Measurements from ENCODE around the gene PDLIM4. TPM values are rescaled to one million over a fixed set of nuclear protein-coding genes. Genes with fewer than 3 reads are reported as not detected.

The PDLIM4 gene
- total RNA-seq, 2 donors from 2014 or later: 35.9 to 50.2 TPM

DNA sequence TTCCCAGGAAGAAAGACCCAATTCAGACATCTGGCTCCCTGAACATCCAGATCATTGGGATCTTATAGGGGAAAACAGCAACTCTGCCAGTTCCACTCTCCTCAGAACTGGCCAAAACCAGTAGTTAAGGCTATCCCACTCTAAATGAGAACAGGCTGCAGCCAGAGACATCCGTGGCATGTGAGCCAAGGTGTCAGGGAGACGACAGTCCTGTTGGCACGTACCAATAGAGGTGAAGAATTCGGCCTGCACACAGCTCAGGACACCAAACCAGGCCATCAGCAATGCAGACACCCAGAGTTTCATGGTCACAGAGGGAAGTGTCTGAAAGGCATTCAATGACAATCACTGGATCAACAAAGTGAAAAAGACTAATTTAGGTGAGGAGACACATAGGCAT is 39.2 kb upstream of the PDLIM4 start:
- H3K27me3 ChIP-seq (replicated peaks; ENCODE audit: insufficient read depth): no peaks in the 10 kb centered on the region
- no peaks in the 10 kb centered on the region for H3K9me3 ChIP-seq
- peaks cover 10% of the 10 kb centered on the region for H3K4me1 ChIP-seq (replicated peaks)
- no peak overlapping the region for H3K27ac ChIP-seq
- intact Hi-C loops (cut with DNase I): loop anchor here (5.0 kb wide), 1 partner anchor 39 kb away; the partner anchor contains the start of gene PDLIM4
- H3K4me3 ChIP-seq: no peak overlapping the region
- H3K36me3 ChIP-seq: peaks cover 0 to under 1% of the 10 kb centered on the region in 2 donors
- TF ChIP-seq, protein P1, sequence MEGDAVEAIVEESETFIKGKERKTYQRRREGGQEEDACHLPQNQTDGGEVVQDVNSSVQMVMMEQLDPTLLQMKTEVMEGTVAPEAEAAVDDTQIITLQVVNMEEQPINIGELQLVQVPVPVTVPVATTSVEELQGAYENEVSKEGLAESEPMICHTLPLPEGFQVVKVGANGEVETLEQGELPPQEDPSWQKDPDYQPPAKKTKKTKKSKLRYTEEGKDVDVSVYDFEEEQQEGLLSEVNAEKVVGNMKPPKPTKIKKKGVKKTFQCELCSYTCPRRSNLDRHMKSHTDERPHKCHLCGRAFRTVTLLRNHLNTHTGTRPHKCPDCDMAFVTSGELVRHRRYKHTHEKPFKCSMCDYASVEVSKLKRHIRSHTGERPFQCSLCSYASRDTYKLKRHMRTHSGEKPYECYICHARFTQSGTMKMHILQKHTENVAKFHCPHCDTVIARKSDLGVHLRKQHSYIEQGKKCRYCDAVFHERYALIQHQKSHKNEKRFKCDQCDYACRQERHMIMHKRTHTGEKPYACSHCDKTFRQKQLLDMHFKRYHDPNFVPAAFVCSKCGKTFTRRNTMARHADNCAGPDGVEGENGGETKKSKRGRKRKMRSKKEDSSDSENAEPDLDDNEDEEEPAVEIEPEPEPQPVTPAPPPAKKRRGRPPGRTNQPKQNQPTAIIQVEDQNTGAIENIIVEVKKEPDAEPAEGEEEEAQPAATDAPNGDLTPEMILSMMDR (IDR thresholded peaks at IDR 0.05): no peak
- no peak for TF ChIP-seq POLR2AphosphoS5 (IDR thresholded peaks at IDR 0.05)
- DNase-seq (ENCODE audit: low spot score): no peak
- WGBS: 77% methylated on average over 4 of the region's 4 CpGs

DNA sequence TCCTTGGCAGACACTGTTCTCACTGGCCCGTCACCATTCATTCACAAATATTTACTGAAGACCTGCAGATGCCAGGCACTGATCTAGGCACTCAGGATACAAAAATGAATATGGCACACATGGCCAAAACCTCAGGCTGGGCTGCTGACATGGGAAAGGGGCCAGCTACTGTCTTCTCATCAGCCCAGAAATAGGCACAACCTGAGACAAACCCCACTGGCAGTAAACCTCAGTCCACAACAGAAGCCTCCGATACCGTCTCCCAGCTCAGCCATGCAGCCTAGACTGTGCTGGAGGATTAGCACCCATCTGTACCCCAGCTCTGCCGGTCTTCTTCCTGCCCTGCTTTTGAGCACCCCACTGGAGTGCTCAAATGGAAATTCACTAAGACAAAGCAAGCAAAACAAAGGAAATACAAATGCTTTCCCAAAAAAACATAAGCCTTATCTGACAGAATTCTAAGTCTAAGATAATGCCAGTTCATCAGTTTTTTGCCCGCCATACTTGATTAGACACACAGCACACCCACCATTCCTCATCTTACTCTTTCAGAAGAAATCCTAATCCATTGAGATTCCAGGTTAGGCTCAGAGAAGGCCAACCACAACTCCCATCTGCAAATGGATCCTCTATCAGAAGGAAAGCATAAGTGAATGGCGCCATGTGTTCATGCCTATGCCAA is 38.1 kb upstream of the PDLIM4 start:
- no peak overlapping the region for H3K4me3 ChIP-seq
- H3K4me1 ChIP-seq (replicated peaks): peaks cover 10% of the 10 kb centered on the region
- intact Hi-C loops (cut with DNase I): loop anchor here (5.0 kb wide), 1 partner anchor 38 kb away; the partner anchor contains the start of gene PDLIM4
- H3K36me3 ChIP-seq: no peaks in the 10 kb centered on the region
- no peak overlapping the region for H3K27ac ChIP-seq
- peak; percentile 28 for DNase-seq (ENCODE audit: low spot score)
- TF ChIP-seq, protein P1 (IDR thresholded peaks at IDR 0.05): no peak
- no peak for TF ChIP-seq POLR2AphosphoS5 (IDR thresholded peaks at IDR 0.05)
- no peak for TF ChIP-seq POLR2A (IDR thresholded peaks at IDR 0.05)
- H3K9me3 ChIP-seq: no peaks in the 10 kb centered on the region
- WGBS: 75% methylated on average over 6 of the region's 6 CpGs
- H3K27me3 ChIP-seq (replicated peaks; ENCODE audit: insufficient read depth): no peaks in the 10 kb centered on the region

DNA sequence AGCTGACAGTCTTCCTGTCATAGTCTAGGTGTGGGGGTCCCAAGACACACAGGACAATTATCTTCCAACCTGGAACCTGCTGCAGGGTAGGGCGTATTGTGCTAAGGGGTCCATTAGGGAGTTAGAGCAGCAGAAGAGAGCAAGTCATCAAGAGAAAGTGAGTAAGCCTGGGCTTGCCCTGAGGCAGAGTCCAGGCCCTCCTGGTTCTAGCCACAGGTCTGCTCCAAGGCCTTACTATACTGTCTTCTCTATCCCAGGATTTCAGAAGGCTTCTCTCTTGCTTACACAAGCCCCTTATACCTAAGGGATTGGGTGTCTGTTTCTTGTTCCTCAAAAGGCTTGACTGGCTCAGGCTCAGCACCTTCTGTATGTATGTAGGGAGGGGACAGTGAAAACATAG is 37.5 kb upstream of the PDLIM4 start:
- TF ChIP-seq, protein P1 (IDR thresholded peaks at IDR 0.05): no peak
- no peak for TF ChIP-seq POLR2A (IDR thresholded peaks at IDR 0.05)
- TF ChIP-seq POLR2AphosphoS5 (IDR thresholded peaks at IDR 0.05): no peak
- Histone ChIP-seq H3K36me3 (no peaks in the 10 kb centered on the region), H3K27ac (no peak overlapping the region), H3K4me3 (no peak overlapping the region), H3K4me1 (replicated peaks) (peaks cover 10% of the 10 kb centered on the region), H3K27me3 (replicated peaks; ENCODE audit: insufficient read depth) (no peaks in the 10 kb centered on the region), H3K9me3 (no peaks in the 10 kb centered on the region)
- intact Hi-C loops (cut with DNase I): loop anchor here (5.0 kb wide), 1 partner anchor 37 kb away; the partner anchor contains the start of gene PDLIM4
- WGBS: 100% methylated on average over 1 of the region's 1 CpG
- DNase-seq (ENCODE audit: low spot score): no peak

DNA sequence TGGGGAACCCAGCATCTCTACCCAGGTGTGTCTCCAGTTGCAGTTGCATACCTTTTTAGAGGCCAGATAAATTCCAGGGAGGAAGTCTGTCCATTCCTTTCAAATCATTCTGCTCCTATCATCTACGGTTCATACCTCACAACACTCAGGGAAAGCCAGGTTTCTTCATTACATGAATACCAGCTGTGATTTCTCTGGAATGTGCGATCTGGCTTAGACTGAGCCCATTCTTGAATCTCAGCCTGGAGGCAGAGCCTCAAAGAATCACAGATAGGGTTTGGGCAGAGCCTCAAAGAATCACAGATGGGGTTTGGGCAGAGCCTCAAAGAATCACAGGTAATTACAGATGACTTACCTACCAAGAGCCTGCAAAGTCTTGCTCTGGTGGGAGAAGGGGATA is 37.0 kb upstream of the PDLIM4 start:
- H3K27me3 ChIP-seq (replicated peaks; ENCODE audit: insufficient read depth): no peaks in the 10 kb centered on the region
- no peak overlapping the region for H3K4me3 ChIP-seq
- peaks cover 14% of the 10 kb centered on the region for H3K4me1 ChIP-seq (replicated peaks)
- intact Hi-C loops (cut with DNase I): no loop called here
- H3K9me3 ChIP-seq: no peaks in the 10 kb centered on the region
- 58% methylated on average over 2 of the region's 2 CpGs for WGBS
- DNase-seq (ENCODE audit: low spot score): no peak
- no peaks in the 10 kb centered on the region for H3K36me3 ChIP-seq
- TF ChIP-seq, protein P1 (IDR thresholded peaks at IDR 0.05): no peak
- no peak for TF ChIP-seq POLR2A (IDR thresholded peaks at IDR 0.05)
- peak; percentile 6 for TF ChIP-seq POLR2AphosphoS5 (IDR thresholded peaks at IDR 0.05)
- H3K27ac ChIP-seq: no peak overlapping the region

Measured in prostate gland (tissue), 2 donors.